Dermis microvascular lymphatic vessel endothelial cell (primary cell): Measurements from ENCODE around the gene FAM185A. TPM values are rescaled to one million over a fixed set of nuclear protein-coding genes. Genes with fewer than 3 reads are reported as not detected.
"Not testable (repeated sequence)": the region's sequence is repeated elsewhere in the genome, so short reads cannot be mapped to it uniquely, and the experiment has no call there.

ENCODE experiments used
- DNase-seq, 2 donors: peaks; one replicate each; pipeline versions ENCODE4 v3.0.0 to v3.0.0-alpha.2; 2010; ENCODE audit warnings: low read depth in 2 of 2
- total RNA-seq: library from RNA; depleted of rRNA; stranded (reverse); fragments of >200 nt; gene quantifications from 2 replicates; pipeline ENCODE4 v1.2.1, GENCODE V29; 2014

FAM185A gene
- total RNA-seq, 1 donor from 2014 or later, result 4.6 TPM

DNA sequence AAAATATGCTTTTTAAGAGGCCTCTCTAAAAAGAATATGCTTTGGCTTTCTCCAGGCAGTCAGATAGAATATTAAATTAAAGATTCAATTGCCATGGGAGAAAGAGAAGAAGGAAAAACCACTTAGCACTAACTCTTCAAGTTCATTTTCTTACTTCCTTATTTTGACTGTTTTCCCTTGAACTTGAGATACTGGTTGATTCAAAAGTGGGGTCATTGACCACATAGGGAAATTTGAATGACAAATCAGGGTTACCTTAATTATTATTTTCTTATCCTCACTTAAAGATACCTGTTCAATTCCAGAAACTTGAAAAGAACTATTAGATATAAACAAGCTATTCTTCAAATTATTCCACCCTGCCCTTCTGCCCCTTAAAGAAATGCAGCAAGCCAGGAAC is 27.4 kb downstream of the FAM185A start:
- DNase-seq, result not testable (repeated sequence)

DNA sequence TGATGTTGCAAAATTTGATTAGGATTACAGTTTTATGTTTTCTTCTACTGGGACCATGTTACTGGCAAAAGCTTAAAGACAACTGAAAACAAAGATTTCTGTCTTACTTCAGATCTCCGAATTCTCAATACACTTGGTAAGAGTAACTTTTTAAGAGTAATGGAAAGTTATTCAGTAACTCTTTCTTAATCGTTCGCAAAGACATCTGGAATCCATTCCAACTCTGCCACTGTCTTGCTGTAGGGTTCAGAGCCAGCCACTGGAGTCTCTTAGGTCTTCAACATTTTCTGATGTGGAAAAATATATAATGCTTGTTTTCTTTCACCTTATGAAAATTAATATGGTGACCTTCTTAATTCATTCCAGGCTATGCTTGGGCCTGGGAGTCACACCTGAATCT is 29.9 kb downstream of the FAM185A start:
- DNase-seq, result not testable (repeated sequence)

DNA sequence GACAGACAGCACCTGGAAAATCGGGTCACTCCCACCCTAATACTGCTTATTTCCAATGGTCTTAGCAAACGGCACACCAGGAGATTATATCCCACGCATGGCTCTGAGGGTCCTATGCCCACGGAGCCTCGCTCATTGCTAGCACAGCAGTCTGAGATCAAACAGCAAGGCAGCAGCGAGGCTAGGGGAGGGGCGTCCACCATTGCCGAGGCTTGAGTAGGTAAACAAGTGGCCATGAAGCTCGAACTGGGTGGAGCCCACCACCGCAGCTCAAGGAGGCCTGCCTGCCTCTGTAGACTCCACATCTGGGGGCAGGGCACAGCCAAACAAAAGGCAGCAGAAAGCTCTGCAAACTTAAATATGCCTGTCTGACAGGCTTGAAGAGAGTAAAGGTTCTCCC is 32.1 kb downstream of the FAM185A start:
- DNase-seq, result not testable (repeated sequence)

DNA sequence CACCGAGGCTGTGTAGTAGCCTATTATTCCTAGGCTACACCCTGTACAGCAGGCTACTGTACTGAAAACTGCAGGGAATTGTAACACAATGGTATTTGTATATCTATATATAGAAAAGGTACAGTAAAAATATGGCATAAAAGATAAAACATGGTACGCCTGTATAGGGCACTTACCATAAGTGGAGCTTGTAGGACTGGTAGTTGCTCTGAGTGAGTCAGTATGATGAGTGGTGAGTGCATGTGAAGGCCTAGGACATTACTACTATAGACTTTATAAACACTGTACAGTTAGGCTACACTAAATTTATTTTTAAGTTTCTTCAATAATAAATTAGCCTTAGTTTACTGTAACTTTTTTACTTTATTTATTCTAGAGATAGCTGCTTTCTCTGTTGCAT is 40.0 kb downstream of the FAM185A start:
- not testable (repeated sequence) for DNase-seq

DNA sequence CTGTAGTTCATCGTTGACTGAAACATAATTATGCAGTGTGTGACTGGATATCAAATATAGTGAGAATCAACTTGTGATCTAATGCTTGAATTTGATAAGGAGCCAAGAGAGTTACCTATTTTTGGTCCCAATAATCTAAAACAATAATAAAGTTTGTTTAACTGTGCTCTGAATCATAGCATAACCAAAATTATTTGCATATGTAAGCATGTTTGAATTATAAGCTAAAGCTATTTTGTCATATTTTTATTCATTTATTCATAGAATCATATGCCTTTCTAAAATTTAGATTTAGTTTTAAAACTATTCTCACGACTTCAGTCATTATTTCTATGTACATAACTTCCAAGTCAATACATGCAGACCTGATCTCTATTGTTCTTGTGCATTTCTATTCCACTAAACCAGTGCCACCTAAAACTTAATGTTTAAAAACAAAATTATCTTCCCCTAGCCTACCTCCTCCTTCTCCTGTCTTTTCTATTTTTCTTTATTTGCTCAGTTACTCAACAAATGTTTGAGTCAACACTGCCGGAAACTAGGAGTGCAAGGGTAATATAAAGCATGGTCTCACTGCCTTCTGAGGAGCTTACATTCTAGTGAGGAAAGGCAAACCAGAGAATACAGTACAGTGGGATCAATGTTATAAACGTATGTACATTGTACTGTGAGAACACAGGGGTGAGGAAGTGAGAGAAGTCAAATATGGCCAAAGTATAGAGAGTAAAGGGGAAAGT is 41.7 kb downstream of the FAM185A start:
- DNase-seq, result not testable (repeated sequence)

DNA sequence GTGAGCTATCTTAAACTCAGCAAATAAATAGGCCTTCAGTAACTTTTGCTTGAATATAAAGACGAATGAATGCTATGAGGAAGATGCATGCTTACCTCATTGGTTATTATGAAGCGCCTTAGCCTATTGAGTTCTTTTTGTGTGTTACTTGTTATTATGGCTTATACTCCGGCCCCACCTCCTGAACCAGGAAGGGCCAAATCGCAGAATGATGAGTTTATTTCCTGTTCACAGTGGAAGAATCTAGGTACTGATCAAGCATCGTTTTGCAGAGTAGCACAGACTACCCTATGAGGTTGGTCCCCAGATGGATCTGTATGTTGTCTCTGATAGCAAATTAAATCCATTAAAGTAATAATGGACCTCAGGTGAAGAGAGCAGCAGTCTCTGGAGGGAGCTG is 42.6 kb downstream of the FAM185A start:
- peak in 1 of 2 donors; percentile 66 for DNase-seq

DNA sequence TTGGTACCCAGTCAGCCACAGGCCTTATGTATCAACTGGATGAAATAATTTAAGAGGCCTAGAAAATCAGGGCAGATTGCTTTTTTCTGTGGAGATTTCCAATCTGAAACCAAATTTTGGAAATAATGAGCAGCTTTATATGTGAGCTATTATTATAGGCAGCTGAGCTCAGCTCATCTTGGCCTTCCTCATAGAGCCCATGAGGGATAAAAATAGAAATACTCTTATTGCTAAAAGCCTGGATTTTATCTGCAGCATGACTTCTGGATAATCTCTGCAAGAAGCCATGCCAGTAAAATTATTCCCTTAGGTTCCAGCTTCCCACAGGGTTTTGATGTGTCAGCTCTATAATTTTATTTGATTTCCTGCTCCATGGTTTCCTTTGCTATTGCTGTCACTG is 43.0 kb downstream of the FAM185A start:
- DNase-seq, result not testable (repeated sequence)

DNA sequence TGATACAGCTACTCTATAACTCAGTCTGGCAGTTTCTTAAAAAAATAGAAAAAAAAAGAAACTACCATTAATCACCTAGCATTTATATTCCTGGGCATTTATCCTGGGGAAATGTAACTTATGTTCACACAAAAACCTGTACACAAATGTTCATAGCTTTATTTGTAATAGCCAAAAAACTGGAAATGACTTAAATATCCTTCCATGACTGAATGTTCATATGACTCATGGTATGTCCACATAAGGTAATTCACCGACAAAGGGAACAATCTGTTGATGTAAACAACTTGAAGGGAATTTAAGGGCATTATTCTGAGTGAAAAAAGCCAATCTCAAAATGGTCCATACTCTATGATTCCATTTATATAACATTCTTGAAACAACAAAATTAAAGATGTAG is 45.8 kb downstream of the FAM185A start:
- peak in 1 of 2 donors; percentile 61 for DNase-seq

DNA sequence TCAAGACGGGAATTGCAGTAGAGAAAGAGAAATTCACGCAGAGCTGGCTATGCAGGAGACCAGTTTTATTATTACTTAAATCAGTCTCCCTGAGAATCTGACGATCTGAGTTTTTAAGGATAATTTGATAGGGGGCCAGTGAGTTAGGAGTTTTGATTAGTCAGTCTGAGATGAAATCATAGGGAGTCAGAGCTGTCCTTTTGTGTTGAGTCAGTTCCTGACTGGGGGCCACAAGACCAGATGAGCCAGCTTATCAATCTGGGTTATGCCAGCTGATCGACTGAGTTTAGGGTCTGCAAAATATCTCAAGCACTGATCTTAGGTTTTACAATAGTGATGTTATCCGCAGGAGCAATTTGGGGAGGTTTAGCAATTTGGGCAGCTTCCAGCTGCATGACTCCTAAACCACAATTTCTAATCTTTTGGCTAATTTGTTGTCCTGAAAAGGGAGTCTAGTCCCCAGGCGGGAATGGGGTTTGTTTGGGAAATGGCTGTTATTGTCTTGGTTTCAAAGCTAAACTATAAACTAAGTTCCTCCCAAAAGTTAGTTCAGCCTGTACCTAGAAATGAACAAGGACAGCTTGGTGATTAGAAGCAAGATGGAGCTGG is 47.3 kb downstream of the FAM185A start:
- not testable (repeated sequence) for DNase-seq

DNA sequence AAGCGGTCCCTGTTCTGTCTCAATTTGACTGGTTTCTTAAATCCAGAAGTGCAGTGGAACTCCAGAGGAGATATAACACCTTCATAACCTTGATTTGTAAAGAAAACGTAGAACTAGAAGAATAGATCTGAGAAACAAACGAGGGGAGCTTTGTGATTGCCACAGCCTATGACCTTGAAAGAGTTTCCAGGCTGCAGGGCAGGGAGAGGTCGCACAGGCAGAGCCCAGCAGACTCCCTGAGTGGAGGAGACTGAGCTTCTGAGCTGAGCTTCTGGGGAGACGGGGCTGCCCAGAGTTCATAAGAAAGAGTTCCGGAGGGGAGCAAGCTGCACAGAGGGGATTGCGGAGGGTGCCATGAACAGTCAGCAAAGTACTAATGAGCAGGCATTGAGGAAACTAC is 57.8 kb downstream of the FAM185A start:
- no peak for DNase-seq

DNA sequence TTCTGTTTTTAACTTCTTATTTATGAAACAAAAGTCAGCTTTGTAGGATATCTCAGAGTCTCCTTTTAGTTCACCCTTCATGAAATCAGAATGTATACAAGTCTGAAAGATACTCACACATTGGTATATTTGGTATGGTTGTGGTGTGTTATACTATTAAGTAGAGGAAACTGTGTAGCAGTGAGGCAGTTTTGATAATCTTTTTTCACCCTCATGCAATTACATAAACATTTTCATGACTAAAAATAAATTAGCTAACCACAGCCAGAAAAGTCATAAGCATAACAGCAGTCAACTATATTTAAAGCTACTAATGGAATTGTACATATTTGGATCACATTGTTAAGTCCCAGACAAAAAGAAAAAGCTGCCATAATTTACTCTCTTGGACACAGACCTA is 62.1 kb downstream of the FAM185A start:
- no peak for DNase-seq

DNA sequence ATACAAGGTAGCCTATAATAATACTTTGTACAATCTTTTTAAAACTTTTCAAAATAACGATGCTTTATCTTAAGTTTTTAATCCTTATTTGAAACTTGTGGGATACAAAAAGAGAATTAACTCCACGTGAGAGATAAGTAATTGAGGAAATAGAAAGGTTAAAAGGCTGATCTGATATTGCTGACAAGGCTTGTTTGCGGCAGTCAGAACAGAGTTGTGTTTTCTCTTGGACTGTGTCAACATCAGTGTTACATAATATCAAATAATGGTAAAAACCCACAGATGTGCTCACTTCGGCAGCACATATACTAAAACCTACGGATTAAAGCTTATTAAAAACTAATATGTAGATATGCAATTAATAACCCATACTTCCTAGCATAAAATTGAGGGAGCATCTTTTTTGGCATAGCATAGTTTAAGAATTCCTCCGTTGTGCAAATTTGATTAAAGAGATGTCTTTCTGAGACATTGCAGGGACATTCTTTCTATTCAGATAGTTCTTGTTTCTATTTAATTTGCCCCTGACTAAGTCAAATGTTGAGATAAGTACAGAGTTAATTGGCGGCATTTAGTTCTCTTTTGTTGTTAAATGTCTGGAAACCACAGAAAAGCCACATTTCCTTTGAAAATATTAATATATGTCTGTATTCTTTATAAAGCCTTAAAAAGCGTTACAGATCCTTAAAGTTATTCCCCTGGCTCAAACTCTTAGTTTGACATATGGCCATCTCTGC is 63.3 kb downstream of the FAM185A start:
- DNase-seq, result no peak

DNA sequence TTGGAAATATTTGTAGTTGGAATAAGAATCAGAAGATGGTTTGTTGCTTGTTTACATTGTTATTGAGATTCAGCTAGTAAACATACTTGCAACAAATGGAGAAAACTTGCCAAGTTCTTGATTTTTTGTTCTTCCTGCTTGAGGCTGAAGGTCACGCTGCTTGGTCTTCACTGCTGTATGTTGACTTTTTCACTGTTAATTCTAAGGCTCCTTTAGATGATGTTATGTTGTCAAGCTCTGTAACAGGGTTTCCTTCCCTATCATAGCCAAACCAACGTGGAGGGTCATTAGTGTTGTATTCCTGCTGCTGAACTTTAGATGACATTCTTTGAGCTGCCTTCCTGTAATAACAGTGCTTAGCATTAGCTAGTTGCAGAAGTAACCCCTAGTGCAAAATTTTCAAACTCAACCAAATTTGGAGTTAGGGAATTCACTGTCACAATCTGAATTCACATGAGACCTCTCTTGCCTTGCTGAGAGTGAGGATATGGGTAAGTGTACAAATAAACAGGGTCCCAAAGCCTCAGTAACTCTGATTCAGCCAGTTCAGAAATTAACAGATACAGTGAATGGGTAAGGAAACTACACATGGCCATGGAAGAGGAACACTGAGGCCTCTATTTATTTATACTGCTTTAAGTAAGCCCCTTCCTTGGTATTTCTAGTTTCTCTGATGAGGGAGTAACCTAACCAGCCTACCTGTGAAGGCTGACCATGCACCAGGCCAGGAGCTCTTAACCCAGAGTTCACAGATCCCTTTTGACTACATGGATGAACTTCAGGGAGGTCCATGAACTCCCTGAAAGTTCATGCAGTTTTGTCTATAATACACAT is 64.6 kb downstream of the FAM185A start:
- DNase-seq, result peak in 1 of 2 donors; percentile 76

DNA sequence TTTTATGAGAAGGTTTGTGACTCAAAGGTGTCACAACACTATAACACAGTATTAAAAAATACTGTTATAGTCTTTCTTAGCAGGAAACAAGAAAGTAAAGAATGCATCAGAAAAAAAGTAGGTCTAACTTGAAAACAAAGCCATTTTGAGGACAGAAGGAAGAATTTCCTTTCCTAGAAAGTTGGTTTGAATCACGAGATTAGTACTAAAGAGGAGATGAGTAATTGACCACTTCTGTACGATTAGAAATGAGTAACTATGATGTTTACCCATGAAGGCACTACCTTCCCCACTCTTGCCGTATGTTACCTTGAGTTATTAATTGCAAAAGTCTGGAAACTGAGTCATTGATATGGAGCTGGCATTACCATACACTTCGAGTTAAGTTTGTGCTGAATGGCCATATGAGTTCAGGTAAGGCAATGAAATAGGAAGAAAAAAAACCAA is 65.2 kb downstream of the FAM185A start:
- DNase-seq, result peak in 1 of 2 donors; percentile 71

DNA sequence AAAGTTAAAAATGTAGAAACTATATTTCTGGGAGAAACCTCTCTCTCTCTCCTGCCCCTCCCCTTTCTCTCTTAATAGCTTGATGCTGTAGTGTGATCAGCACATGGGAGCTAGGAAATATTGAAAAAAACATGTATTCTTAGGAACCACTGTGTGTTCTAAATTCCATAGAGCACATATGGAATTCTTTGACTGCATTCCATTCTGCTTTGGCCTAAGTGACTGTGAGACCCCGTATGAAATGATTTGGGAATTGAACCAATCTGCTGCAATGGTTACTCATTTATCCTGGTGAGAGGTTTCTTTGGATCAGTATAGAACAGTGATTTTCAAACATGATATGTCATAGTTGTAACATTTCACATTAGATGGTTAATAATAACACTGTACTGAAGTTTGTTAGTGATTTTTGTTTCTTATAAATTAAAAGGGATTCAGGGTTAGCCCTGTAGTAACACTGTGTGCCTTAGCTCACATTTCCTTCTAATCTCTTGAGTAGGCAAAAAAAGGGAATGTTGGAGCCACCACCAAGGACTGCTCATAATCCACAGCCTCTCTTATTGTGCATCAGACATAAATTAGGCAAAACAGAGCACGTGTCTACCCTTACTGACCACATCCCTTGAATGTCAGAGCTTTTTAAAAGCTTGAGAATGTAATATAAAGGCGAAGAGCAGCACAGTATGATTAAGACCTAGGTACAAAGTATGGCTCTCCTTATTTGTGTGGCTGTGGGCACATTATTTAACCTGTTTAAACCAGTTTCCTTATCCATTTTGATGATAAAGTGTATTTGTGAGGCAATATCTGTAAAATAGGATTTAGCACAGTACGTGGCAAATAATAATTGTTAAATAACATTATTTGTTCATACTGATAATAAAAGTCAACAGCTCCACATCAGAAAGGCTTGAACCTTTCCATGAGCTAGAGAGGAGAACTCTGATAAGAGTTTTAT is 69.1 kb downstream of the FAM185A start:
- DNase-seq, result no peak

DNA sequence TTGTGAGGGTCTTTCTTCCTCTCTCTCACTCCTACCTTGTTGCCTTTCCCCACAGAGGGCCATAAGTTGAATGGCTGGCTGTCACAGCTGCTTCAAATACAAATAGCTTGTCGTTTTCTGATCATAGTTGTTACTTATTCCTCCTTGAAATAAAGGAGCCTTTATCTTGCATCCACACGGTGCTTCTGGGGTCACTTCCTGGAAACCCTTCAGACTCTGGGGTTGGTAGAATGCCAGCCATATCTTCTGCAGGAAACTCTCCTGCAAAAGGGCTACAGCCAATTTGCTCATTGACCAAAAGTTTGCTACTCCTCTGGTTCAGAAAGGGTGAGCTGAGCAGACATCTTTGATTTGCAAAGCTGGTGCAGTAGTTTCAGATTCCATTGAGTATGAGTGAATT is 70.4 kb downstream of the FAM185A start:
- peak in 1 of 2 donors; percentile 74 for DNase-seq

DNA sequence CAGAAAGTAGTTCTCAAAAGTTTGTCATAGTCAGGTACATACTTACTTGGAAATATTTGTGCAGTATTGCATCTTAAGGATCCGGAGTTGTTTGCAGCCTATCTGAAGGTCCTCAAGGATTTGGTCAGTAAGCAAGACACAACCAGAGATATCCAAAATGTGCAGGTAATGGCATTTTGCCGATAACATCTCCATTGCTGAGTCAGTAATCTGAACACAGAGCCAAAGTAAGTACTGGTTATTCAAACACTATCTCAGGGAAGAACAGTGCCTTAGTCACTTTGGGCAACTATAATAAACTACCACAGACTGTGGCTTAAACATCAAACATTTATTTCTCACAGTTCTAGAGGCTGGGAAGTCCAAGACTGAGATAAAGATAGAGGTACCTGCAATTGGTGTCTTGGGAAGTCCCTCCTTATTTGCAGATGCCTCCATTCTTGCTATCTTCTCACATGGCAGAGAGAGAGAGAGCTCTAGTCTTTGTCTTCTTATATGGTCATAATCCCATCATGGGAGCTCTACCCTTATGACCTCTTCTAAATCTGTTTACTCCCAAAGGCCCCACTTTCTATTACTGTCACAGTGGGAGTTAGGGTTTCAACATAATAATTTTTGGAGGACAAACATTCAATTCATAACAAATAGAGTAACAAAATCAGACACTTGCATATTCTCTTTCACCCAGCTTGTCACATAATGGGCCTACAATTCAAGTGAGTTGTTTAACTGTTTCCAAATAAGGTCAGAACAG is 73.4 kb downstream of the FAM185A start:
- DNase-seq, result no peak

DNA sequence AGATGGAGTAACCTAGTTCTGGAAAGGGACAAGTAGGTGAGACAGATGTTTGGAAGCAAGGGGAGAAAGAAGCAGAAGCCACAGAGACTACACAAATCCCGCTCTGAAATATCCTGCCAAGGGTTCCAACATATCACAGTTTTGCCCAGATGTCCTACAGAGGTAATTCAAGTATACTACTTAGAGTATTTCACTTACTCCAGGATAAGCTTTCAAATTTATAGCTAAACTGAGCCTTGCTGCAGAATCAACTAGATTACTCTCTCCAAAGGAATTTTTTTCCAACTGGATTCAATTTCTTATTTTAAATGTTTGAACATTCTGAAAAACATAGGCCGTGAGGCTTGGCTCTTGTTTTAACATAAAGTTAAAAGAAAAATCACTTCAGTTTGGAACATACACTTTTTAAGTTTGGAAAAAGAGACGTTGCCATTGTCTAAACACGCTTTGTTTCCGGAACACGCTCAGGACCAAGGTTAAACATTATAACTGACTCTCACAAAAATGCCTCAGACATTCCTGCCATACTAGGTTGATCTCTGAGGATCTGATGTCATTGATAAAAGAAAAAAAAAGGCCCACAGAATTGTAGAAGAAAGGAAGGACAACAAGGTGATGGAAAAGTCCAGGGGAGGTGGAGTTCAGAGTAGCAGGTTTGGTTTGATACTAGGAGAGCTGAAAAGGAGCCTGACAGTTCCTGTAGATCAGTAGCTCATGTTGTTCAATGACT is 74.8 kb downstream of the FAM185A start:
- no peak for DNase-seq

DNA sequence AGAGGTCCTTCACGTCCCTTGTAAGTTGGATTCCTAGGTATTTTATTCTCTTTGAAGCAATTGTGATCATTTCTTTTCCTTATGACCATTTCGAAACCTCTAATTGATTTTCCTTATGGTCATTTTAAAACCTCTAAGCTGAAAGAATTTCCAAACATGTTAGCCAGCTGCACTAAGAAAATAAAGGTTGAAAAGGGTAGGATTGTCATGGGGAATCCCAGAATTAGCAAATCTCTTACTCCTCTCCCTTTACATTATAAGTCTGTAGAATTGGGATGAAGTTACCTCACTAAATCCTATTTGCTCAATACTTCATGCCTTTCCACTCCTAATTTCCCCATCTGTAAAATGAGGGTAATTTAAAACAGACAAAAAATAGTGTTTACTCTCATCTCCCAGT is 79.5 kb downstream of the FAM185A start:
- DNase-seq, result no peak
